K562 (cell line): Measurements from ENCODE around the gene ZMIZ1. TPM values are rescaled to one million over a fixed set of nuclear protein-coding genes. Genes with fewer than 3 reads are reported as not detected.

Experiments used
- CTCF ChIP-seq, 3 experiments: IDR thresholded peaks in 2 of 3; conservative IDR thresholded peaks in 1 of 3; 2 replicates each; pipeline ENCODE4 v1.5.1; 2011 to 2012; ENCODE audit warnings: low read length in 3 of 3, mild to moderate bottlenecking in 3 of 3, control low read depth in 2 of 3, improper control_type of control experiment in 1 of 3, inconsistent platforms in 1 of 3, low read depth in 1 of 3, mixed read lengths in 1 of 3, moderate library complexity in 1 of 3; ENCODE audit not compliant: insufficient read depth in 2 of 3
- EP300 ChIP-seq: IDR thresholded peaks from 2 replicates; pipeline ENCODE4 v1.6.1; 2012; ENCODE audit warnings: low read length, improper control_type of control experiment
- ETS1 ChIP-seq: conservative IDR thresholded peaks from 2 replicates; pipeline ENCODE4 v1.6.1; 2011; ENCODE audit warnings: low read depth, mild to moderate bottlenecking, low read length; ENCODE audit not compliant: control insufficient read depth
- HNRNPH1 ChIP-seq: fragments of 200-400 bp; formaldehyde crosslinking; optimal IDR thresholded peaks from 2 replicates; pipeline ENCODE3; 2017; ENCODE audit warnings: low read depth, mild to moderate bottlenecking, low read length, moderate library complexity
- HNRNPLL ChIP-seq: fragments of 200-400 bp; formaldehyde crosslinking; IDR thresholded peaks from 2 replicates; pipeline ENCODE4 v1.6.1; 2017; ENCODE audit warnings: low read length, low read depth, mild to moderate bottlenecking; ENCODE audit not compliant: poor library complexity, severe bottlenecking
- MECOM ChIP-seq: fragments of 250-450 bp; sonication (Bioruptor Pico); IDR thresholded peaks from 2 replicates; pipeline ENCODE4 v1.8.0; 2022; ENCODE audit warnings: inconsistent platforms
- NR0B1 ChIP-seq: fragments of 450-650 bp; IDR thresholded peaks from one replicate; pipeline ENCODE4 v1.6.1; 2018; ENCODE audit warnings: mild to moderate bottlenecking, moderate library complexity; ENCODE audit not compliant: partially characterized antibody
- POLR2AphosphoS5 ChIP-seq: IDR thresholded peaks from 2 replicates; pipeline ENCODE4 v1.6.1; 2011; ENCODE audit warnings: mild to moderate bottlenecking, low read depth, low read length, moderate library complexity; ENCODE audit not compliant: control insufficient read depth, insufficient read depth
- SIX5 ChIP-seq, 2 experiments: IDR thresholded peaks; 2 replicates each; pipeline ENCODE4 v1.6.1; 2011; ENCODE audit warnings: low read length in 2 of 2, borderline replicate concordance in 1 of 2, low read depth in 1 of 2, mild to moderate bottlenecking in 1 of 2, moderate library complexity in 1 of 2; ENCODE audit not compliant: insufficient read depth in 1 of 2
- TCFL5 ChIP-seq: fragments of 250-450 bp; sonication (Bioruptor Pico); conservative IDR thresholded peaks from 2 replicates; pipeline ENCODE4 v1.6.1; 2021; ENCODE audit warnings: mild to moderate bottlenecking, moderate library complexity, matching md5 sums
- VEZF1 ChIP-seq: fragments of 200-800 bp; sonication (Bioruptor generic); IDR thresholded peaks from 2 replicates; pipeline ENCODE4 v1.6.1; 2017; ENCODE audit warnings: missing genetic modification characterization, missing compliant biosample characterization
- ZNF280A ChIP-seq: fragments of 450-650 bp; IDR thresholded peaks from 2 replicates; pipeline ENCODE4 v1.6.1; 2018; ENCODE audit warnings: mild to moderate bottlenecking, low read depth; ENCODE audit not compliant: partially characterized antibody
- ZNF766 ChIP-seq: fragments of 200-800 bp; sonication (Bioruptor generic); conservative IDR thresholded peaks from 2 replicates; pipeline ENCODE4 v1.6.1; 2016; ENCODE audit warnings: missing genetic modification characterization, missing compliant biosample characterization
- polyA plus RNA-seq, 8 experiments: library from polyadenylated mRNA; depleted of rRNA in 4 of 8; stranded (reverse) in 5 of 8; unstranded in 3 of 8; fragments of >200 nt; fragmentation: Nextera tagmentation in 2 of 8; fragmentation: Illumina TruSeq in 1 of 8; extraction: Ambion mirVana in 2 of 8; extraction: Trizol in 1 of 8; gene quantifications; 2 replicates each; pipeline versions ENCODE4 v1.2.1 to v1.2.3, GENCODE V29; 2011 to 2014; ENCODE audit warnings: inconsistent platforms in 1 of 8, missing spikeins in 1 of 8
- total RNA-seq, 7 experiments: library from RNA; depleted of rRNA in 6 of 7; stranded (reverse); fragments of >200 nt in 6 of 7; fragmentation: Illumina TruSeq in 2 of 7; extraction: Trizol in 2 of 7; gene quantifications; 2 replicates each; pipeline versions ENCODE4 v1.2.1 to v1.2.3, GENCODE V29; 2011 to 2021; ENCODE audit warnings: low replicate concordance in 1 of 7

Gene ZMIZ1
- total and polyA plus RNA-seq, 9 of the 15 experiments (the other 6 are each of a cell fraction or from before 2014, with no cell fraction given), result 1.0 to 37.3 (median 4.3) TPM

GRCh38 chr10:79196470-79197461, 128.0 kb downstream of the ZMIZ1 start (continued):
- peak; percentile 90 to 97 (median 92) for TF ChIP-seq CTCF (IDR thresholded peaks at IDR 0.05 in 2 of 3, conservative IDR thresholded peaks at IDR 0.05 in 1 of 3; ENCODE audit: insufficient read depth in 2 of 3, low read depth in 1 of 3, low read length in 3 of 3)
- TF ChIP-seq NR0B1, result no peak
- TF ChIP-seq HNRNPLL, result no peak
- TF ChIP-seq POLR2AphosphoS5, result no peak
- TF ChIP-seq ZNF766 (CRISPR knock-in tag), result peak; percentile 51; the same call in 1 of the 2 replicates
- no peak for TF ChIP-seq HNRNPH1
- TF ChIP-seq ZNF280A, result no peak
- no peak for TF ChIP-seq SIX5 (IDR thresholded peaks at IDR 0.05; ENCODE audit: borderline replicate concordance in 1 of 2, insufficient read depth in 1 of 2, low read depth in 1 of 2, low read length in 2 of 2)
- no peak for TF ChIP-seq EP300
- TF ChIP-seq MECOM (CRISPR knock-in tag), result no peak
- no peak for TF ChIP-seq ETS1
- TF ChIP-seq TCFL5 (CRISPR knock-in tag), result no peak
- TF ChIP-seq VEZF1, result 0 out of 2 replicates have a peak, but pooled peaks have one; percentile 22
